NCI-H2081 treated with DMSO at 0.1 percent for 48 hours (cell line): Measurements from ENCODE around the gene GRK2.
"Not testable (repeated sequence)": the region's sequence is repeated elsewhere in the genome, so short reads cannot be mapped to it uniquely, and the experiment has no call there.

ENCODE experiments used
- DNase-seq: peaks from one replicate; lab custom pipeline; 2025; lab: John Stamatoyannopoulos, UW

GRK2 gene

DNA sequence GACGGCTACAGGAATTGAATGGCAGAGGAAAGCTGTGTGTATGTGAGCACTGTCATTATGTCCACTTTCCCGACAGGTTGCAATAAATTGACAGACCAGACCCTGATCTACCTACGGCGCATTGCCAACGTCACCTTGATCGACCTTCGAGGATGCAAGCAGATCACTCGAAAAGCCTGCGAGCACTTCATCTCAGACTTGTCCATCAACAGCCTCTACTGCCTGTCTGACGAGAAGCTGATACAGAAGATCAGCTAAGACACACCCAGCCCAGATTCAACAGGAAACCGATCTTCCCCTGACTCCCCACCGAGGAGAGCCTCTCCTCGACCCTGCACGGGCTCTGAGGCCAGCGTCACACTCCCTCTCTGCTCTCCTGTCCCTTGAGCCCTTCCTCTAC is 11.5 kb upstream of the GRK2 start:
- DNase-seq = no peak

DNA sequence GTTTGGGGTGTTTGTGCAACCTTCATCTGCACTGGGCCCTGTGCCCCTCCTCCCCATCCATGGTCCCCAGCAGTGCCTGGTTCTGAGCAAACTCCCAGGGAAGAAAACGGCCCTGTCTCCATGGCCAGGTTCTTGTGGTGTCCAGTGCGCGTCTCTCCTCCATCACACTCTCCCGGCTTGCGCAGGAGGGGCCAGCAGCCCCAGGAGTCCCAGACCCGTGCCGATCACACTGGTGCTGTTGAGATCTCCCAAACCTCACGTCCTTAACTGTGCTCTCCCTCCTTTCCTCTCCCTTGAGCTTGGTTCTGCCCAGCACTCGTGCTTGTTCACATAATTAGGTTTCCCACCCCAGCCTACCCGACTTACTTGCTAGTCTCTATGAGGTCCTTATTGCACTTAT is 10.9 kb upstream of the GRK2 start:
- DNase-seq = no peak

DNA sequence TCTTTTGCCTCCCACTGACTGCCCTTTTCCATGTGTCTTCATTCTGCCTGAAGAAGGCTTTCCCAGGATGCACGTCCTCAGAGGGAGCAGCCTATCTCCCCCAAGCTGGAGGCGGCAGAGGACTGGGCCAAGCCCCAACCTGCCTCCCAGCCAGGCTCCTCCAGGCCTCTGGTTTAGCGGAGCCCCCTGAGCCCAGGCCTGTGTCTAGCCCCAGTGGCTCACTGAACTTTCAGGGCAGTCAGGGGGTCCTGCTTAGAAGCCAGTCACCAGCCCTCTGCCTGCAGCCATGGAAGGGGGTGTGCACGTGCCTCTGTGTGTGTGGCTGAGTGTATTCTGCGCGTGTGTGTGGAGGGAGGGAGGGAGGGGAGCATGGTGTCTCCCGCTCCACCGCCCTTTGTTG is 10.4 kb upstream of the GRK2 start:
- no peak for DNase-seq

DNA sequence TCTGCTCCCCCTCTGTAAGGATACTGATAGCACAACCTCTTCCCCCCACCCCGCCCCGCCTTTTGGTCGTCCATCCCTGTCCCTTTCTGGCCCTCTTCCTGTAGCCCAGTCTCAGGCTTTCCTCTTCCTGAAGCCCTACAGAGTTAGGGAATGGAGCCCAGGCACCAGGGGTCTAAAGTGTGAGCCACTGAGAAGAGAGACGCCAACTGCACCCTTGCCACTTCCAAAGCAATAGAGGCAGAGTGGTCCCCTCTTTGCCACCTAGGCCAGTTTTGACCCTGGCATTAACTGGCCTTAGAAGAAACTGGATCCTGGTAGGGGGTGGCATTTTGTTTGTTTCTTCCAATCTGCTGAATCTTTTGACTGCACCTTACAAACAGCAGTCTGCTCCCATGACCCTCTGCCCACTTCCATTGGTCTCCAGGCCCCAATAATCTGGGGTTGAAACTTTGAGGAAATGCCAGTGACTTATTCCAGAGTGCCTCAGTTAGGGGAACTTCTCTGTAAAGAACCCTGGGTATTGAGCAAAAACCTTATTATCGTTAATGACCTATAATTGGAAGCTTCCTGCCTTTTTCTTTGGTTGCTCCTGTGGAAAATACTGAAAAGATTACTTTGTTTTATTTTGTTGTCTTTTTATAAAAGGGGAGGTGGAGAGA is 9.7 kb upstream of the GRK2 start:
- DNase-seq = no peak

DNA sequence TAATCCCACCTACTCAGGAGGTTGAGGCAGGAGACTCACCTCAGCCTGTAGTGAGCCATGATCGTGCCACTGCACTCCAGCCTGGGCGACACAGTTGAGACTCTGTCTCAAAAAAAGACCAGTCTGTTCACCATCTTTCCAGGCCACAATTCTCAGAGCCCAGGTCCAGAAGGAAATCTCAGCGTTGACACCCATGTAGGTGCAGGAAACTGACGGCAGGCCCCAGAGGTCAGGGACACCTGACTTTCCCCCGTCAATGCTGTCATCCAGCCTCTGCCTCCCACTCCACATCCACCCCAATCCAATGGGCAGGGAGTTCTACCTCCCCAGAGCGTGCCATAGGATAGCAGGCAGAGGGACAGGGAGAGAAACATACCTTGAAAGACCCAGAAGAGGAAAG is 5.9 kb upstream of the GRK2 start:
- DNase-seq = no peak

DNA sequence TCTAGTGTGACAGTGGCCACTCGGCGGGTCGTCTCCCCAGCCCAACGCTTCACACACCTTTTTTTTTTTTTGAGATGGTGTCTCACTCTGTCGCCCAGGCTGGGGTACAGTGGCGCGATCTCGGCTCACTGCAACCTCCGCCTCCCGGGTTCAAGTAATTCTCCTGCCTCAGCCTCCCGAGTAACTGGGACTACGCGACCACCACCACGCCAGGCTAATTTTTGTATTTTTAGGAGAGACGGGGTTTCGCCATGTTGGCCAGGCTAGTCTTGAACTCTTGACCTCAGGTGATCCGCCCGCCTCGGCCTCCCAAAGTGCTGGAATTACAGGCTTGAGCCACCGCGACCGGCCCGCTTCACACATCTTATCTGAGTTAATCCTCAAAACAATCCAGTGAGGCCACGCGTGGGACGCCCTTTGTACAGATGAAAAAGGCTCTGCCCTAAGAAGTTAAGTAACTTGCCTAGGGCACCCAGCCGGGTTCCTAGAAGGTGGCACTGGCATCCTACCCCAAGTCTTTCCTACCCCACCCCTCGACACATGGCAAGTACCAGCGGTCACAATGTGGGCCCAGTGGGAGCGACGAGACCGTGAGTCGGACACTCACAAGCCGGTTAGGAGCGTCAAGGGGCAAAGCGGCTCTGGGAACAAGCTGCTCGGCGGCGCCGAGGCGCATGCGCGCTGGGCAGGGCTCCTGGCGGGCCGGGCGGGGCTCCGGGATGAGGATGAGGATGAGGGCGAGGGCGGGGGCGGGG is 5.2 kb upstream of the GRK2 start:
- DNase-seq = not testable (repeated sequence)

DNA sequence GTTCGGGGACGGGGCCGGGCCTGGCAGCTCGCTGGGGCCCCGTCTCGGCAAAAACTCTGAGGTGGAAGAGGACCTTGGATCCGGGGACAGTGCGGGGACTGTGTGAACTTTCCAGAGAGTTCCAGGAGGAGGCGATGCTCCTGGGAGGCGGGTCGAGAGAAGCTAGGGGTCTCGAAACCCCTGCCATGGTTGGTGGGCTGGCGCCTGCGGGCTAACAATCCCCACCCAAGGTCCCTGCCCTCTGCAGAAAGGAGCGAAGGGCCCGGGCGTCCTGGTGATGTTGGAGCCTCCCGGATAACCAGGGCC is 4.7 kb upstream of the GRK2 start:
- DNase-seq = no peak

DNA sequence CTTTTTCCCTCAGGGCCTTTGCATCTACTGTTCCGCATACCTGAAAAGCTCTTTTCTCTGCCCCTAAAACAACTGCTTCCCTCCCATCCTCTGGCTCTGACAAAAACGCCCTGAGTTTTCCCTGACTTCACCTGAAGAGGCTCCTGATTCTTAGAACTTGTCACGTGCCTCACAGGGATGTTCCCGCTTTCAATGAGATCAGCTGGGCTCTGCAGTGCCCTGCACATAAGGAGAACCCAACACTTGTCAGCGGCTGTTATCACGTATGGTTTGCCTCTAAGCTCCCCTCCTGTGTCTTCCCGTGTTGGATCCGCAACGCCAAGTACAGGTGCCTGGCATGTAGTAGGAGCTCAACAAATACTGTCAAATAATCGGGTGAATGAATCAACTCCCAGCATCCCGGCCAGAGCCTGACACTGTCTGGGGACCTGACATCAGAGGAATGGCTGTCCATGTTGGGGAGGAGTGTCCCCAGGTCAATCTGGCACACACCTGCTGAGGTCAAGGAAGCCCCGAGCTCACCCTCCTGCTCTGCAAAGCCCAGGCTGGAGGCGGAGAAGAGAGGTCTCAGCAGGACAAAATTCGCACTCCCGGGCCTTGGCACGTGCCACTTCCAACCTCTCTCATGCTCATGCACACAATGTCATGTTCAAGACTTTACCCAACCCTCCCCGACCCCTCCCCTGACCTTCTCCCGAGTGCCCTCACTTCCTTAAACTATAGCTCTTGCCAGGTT is 4.2 kb upstream of the GRK2 start:
- no peak for DNase-seq

DNA sequence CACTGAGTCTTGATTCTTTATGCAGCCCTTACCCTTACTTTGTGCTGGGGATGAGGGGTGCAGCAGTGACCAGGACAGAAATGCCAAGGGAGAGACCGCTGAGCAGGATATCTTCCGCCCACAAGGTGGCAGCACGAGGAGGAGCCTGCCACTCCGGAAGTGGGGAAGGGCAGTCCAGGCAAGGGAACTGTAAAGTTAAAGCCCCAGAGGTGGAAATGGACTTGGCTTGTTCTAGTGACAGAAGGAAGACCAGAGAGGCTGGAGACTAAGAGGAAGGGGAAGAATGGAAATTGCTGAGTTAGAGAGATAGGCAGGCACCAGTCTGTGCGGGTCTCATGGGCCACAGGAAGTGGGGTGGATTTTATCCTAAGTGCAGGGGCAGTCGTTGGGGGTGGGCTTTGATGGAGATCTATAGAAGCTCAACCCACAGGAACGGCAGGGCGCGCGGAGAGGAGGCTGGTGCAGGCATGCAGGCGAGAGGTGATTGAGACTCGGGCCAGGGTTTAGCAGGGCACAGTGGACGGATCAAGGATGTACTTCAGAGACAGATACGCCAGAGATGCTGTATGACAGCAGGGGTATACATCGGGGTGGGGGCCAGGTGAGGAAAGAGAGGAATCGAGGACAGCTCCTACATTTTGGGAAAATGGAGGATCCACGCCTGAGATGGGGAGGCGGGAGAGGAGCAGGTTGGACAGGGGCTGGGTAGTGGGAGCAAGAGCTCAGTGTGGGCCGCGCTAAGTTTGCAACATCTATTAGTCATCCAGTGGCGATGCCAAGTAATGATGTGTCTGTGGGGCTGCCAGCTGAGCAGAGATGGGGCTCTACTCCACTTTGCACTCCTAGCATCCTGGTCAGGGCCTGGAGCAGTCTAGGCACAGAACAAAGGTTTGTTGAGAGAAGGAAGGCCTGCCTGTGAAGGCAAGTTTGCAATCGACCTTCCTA is 3.3 kb upstream of the GRK2 start:
- no peak for DNase-seq

DNA sequence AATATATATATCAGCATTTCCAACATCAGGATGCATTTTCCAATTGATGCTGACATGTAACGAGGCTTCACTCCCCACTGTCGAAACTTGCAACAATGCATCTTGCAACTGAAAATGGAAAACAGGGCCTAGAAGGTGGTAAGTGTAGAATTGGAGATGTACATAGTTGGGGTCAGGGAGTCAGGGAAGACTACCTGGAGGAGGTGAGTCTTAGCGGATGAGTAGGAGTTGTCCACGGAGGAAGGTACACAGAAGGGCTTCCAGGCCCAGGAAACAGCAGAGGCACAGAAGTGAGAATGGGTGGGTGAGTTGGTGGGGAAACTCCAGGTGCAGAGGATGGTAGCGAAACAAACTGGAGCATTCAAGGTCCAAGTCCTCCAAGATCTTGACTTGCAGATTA is 2.0 kb upstream of the GRK2 start:
- DNase-seq = no peak

DNA sequence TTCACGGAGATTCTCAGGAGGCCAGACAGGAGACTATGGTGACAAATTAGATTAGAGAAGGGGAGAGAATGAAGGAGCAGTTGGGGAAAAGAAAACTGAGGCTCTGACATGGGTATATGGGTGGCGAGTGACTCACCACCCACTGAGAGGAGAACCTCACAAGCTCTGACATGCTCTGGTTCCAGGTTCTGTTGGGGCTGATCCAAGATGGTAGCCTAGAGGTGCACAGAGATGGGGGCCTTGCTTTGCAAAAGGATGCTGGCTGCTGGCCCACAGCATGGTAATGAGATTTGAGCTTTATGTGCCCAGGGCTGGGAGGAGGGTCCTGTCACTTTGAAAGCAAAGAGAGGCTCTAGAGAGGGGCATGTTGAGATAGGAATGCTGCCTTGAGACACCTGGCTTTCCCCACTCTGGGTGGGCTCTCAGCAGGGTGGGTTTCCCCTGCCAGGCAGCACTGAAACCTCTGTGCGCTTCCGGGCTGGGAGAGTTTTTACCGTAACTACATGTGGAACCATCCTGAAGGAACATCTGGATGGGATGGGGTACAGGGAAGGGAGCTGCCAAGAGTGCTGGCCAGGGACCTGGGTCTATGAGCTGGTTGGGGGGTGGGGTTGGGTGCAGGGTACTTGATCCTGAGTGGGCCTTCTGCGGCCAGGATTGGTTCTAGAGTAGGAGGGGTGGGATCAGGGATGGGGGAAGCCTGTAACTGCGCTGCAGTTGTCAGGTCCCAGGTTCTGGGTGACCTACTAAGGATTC is 1.2 kb upstream of the GRK2 start:
- no peak for DNase-seq

DNA sequence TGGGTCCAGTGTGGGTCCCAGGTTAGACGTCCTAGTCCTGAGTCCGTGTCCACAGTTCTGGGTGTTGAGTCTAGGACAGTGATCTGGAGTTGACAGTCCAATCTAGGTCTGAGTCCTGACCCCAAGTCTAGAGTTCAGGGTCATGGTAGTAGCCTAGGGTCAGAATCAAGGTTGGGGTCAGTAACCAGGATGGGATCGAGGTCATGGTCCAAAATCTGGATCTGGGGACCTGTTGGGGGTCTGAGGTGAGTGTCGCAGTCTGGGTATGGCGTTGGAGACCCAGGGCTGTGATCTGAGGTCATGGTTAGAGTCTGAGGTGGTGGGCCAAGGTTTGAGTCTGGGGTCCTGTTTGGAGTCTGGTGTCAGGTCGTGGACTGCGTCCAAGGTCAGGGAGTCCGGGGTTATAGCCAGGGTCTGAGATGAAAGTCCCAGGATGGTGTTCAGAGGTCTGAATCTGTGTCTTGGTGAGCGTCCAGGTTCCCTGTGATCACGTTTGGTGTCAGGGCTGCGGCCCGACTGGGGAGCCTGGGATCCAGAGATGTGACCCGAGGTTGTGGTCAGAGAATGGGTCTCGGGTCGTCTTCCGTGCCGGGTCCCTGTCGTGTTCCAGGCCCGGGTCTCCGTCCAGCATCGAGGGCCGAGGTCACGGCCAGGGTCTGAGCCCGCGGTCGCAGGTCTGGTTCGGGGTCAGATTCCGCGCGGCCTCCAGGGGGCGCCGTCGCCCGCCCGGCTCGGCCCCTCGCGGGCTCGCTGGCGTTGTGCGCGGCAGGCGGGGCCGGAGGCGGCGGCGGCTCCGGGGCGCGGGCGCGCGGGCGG is 432 bp upstream of the GRK2 start:
- no peak for DNase-seq

DNA sequence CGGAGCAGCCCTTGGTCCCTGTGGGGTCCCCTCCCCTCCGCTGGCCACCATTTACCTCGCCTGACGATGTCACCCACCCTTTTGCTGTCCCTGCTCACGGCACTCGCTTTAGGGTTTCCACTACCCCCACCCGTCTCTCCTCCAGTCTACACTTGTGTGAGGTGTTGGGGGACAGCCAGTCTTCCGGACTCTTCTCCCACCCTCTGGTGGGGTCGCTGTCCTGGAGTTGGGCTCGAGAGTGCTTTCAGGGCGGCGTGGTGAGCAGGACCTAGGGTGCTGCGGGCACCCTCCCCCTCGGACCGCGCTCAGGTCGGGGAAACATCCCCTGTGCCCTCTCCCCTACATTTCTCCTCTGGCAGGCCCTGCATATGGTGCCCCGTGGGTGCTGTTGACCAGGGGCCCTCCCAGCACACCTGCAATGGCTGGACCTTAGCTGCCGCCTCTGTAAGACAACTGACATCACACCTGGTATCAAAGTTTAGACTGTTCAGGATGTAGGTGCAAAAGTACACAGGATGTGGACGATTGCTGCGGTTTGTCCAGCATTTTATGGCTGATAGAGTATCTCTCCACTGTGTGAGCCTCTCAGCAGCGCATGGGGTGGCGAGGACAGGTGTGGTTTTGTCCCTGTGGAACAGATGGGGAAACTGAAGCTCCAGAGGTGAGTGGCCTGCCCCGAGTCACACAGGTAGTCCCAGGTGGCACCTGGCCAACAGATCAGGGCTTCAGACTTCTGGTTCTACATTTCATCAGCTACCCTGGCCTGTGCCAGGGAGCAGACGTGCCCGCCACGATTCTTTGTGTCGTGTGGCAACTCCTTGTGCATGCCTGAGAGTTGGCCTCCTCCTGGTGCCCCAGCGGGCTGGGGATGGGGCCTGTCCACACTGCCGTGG is 1.2 kb downstream of the GRK2 start:
- DNase-seq = no peak

DNA sequence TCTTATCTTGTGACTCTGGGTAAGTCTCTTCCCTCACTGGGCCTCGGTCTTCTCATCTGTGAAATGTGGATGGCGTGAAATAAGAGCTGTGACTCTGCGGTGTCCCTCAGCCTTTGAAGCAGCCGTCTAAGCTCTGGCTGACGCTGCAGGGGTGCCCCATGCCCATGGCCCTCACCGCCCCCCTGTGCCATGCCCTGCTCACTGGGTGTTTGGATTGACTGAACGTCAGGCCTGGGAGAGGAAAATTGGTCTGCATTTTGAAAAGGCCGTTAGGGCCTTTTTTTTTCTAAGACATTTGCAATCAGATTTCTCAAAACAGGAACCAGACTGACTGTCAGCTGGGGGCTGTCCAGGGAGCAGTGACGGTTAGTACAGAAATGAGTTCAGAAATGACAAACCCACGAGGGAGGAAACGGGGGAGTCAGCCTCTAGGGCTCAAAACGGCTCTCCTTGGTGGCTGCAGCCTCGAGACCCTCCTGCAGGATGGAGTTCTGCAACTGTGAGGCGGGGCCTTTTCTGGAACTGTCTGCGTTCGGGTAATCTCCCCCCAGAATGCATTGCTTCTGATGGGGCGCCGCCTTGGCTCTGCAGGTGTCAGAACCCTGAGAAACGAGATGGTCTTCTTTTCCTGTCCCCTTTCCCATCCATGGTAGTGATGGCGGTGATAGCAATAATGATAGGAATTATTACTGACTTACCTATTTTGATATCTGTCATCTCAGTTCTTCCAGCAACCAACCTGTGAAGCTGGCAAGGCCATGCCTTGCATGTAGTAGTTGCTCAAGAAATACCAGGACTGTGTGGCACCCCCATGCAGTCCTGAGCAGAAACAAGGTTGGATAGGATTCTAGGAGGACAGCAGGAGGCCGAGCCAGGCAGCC is 2.0 kb downstream of the GRK2 start:
- no peak for DNase-seq

DNA sequence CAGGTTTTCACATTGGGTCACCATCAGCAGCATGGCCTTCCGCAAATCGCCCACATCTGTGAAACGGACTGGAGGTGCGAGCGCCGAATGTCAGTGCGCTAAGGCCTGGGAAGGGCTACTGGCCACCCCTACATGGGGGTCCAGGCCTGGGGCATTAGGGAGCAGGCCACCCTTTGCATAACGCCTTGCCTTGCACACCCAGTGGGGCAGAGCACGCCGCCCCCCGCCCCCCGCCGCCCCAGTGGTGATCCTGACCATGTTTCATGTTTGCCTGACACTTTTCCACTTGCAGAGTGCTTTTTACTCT is 2.6 kb downstream of the GRK2 start:
- no peak for DNase-seq

DNA sequence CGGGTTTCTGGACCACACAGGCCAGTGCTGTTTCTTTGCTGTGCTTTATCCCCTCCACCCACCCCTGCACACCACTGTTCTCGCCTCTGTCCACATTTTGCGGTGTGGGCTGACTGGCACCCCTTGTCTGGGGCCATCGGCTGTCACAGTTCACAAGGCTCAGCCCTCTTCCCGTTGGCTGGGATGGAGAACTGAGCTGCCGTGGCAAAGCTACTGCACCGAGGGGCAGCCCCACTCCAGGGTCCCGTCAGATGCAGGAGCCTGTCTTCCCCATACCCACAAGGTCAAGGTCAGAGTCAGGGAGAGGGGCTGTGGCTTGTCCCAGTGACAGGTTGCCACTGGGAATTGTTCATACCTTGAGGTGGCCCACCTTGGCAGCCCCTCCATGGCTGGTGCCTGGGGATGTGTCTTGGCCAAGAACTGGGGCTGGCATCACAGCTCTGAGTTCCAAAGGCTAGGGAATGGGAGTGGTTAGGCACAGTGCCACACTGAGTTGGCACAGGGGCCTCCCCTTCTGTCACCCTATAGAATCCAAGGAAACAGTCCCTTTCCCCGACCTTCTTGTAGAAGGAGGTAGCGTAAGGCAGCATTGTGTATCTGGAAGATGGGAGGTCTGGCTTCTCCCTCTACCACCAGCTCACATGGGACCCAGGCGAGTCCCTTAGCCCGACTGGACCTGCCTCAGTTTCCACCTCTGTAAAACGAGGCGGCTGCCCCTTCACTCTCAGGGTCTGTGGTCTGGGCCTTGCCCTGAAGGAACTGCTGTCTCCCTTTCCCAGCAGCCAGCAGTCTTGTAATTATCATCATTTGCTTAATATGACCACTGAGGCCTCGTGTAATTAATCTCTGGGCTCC is 3.4 kb downstream of the GRK2 start:
- DNase-seq = no peak

DNA sequence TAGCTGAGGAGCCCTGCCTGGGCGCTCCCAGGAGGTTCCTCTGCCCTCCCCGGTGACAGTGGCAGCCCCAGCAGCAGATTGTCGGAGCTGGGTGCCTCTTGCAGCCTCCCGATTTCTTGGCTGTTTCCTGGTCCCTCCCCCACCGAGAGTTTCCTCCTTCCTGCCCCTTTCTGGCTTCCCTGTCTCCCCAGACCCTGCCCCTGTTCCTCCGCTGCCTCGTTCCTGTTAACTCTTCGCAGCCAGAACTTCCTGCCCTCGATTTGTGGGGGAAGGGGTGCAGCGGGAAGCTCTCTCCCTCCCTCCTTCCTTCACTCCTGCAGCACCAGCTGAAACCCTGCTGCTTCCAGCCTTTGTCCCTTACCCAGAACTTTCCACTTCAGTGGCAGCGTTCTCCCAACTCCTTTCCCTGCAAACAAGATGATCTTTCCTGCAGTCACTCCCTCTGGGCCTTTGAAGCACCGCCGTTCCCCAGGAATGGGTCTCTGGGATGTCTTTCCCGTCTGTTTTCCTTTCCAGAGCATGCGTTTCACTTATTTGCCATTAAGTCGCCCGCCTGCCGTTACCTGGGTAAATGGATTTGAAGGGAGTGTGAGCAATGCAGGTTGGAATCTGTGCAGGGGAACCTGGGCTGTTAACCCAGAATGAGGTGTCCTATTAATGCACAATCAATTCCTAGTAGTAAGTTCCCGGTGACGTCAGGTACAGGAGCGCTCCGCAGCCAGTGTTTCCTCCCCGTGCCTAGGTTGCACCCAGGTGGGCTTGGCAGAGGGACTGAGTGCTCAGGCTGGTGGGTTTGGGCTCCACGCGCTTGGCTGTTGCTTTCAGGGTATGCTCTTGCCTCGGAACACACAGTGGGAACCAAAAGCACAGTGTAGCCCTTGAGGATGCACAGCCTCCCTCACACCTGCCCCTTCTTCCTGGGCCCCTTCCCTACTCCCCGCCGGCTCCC is 4.3 kb downstream of the GRK2 start:
- DNase-seq = no peak
